KMS-11 (cell line): ENCODE results near the gene CNST.

Source experiments
- H2AFZ ChIP-seq: fragments of 200-600 bp; sonication (generic); 2 replicates; pipeline ENCODE4 v1.6.1; 2016; ENCODE audit warnings: antibody characterized with exemption, mixed run types, low read depth
- H3K27ac ChIP-seq: fragments of 200-600 bp; sonication (generic); 2 replicates; pipeline ENCODE4 v1.6.1; 2016; ENCODE audit warnings: mild to moderate bottlenecking, mixed run types
- H3K27me3 ChIP-seq: fragments of 200-600 bp; sonication (generic); 2 replicates; pipeline ENCODE4 v1.6.1; 2017; ENCODE audit warnings: mild to moderate bottlenecking, low read depth, mixed run types, moderate library complexity; ENCODE audit not compliant: insufficient read depth
- H3K36me3 ChIP-seq: fragments of 200-600 bp; sonication (generic); 2 replicates; pipeline ENCODE4 v1.6.1; 2017; ENCODE audit warnings: mild to moderate bottlenecking, mixed run types; ENCODE audit not compliant: insufficient read depth
- H3K4me1 ChIP-seq: fragments of 200-600 bp; sonication (generic); 2 replicates; pipeline ENCODE4 v1.6.1; 2016; ENCODE audit warnings: mild to moderate bottlenecking, low read depth, mixed run types; ENCODE audit not compliant: poor library complexity, severe bottlenecking
- H3K4me2 ChIP-seq: fragments of 200-600 bp; sonication (generic); 2 replicates; pipeline ENCODE4 v1.7.0; 2016; ENCODE audit warnings: mild to moderate bottlenecking, mixed run types
- H3K4me3 ChIP-seq: fragments of 200-600 bp; sonication (generic); IDR thresholded peaks from 2 replicates; pipeline ENCODE4 v1.6.1; 2017; ENCODE audit warnings: low read depth, low read length, mixed read lengths; ENCODE audit not compliant: insufficient read depth
- H3K79me2 ChIP-seq: fragments of 200-600 bp; sonication (generic); 2 replicates; pipeline ENCODE4 v1.6.1; 2016; ENCODE audit warnings: low read depth, mixed run types; ENCODE audit not compliant: insufficient read depth
- H3K9ac ChIP-seq: fragments of 200-600 bp; sonication (generic); 2 replicates; pipeline ENCODE4 v1.6.1; 2016; ENCODE audit warnings: mild to moderate bottlenecking, mixed run types
- H4K20me1 ChIP-seq: fragments of 200-600 bp; sonication (generic); 2 replicates; pipeline ENCODE4 v1.6.1; 2016; ENCODE audit warnings: mild to moderate bottlenecking, mixed run types; ENCODE audit not compliant: insufficient read depth
- CTCF ChIP-seq: fragments of 200-600 bp; sonication (generic); conservative IDR thresholded peaks from 2 replicates; pipeline ENCODE4 v1.6.1; 2017; ENCODE audit warnings: low read depth, mild to moderate bottlenecking, antibody characterized with exemption, low read length, moderate library complexity, mixed read lengths

Gene CNST

GRCh38 chr1:246526380-246526779 is 39.9 kb upstream of the CNST start:
- H3K36me3 ChIP-seq = no peaks in the 10 kb centered on the region
- no peak overlapping the region for H2AFZ ChIP-seq
- H3K27me3 ChIP-seq = no peaks in the 10 kb centered on the region
- H3K79me2 ChIP-seq = no peaks in the 10 kb centered on the region
- H3K27ac ChIP-seq = no peak overlapping the region
- H4K20me1 ChIP-seq = no peaks in the 10 kb centered on the region
- no peak for TF ChIP-seq CTCF
- no peaks in the 10 kb centered on the region for H3K4me1 ChIP-seq
- no peak overlapping the region for H3K9ac ChIP-seq
- H3K4me2 ChIP-seq = no peak overlapping the region
- no peak overlapping the region for H3K4me3 ChIP-seq

DNA sequence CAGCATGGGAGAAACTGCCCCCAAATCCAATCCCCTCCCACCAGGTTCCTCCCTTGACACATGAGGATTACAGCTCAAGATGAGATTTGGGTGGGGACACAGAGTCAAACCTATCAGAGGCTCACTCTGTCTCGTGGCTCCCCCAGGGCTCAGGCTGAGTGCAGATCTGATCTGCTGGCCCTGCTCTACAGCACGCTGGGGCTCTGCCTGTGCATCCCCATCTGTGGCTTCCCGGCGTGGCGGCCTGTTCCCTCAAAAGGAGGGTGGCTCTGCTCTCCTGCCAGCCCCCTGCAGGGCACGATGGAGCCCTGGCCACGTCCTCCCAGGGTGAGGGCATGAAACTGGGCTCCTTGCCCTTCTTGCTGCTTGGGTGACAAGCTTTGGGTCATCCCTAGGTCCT is 39.3 kb upstream of the CNST start:
- no peak overlapping the region for H2AFZ ChIP-seq
- TF ChIP-seq CTCF = no peak
- H3K4me3 ChIP-seq = no peak overlapping the region
- H4K20me1 ChIP-seq = no peaks in the 10 kb centered on the region
- no peak overlapping the region for H3K27ac ChIP-seq
- H3K4me2 ChIP-seq = no peak overlapping the region
- no peak overlapping the region for H3K9ac ChIP-seq
- no peaks in the 10 kb centered on the region for H3K79me2 ChIP-seq
- H3K4me1 ChIP-seq = no peaks in the 10 kb centered on the region
- H3K36me3 ChIP-seq = no peaks in the 10 kb centered on the region
- no peaks in the 10 kb centered on the region for H3K27me3 ChIP-seq

- H3K27me3 ChIP-seq = no peaks in the 10 kb centered on the region
- no peak overlapping the region for H3K4me2 ChIP-seq
- no peak overlapping the region for H3K4me3 ChIP-seq
- H3K4me1 ChIP-seq = no peaks in the 10 kb centered on the region
- no peak overlapping the region for H3K9ac ChIP-seq
- no peaks in the 10 kb centered on the region for H4K20me1 ChIP-seq
- no peak overlapping the region for H3K27ac ChIP-seq
- H3K79me2 ChIP-seq = no peaks in the 10 kb centered on the region
- H3K36me3 ChIP-seq = no peaks in the 10 kb centered on the region
- TF ChIP-seq CTCF = no peak
- H2AFZ ChIP-seq = no peak overlapping the region
Observed at GRCh38 chr1:246527402-246528088, 38.7 kb upstream of the CNST start.

DNA sequence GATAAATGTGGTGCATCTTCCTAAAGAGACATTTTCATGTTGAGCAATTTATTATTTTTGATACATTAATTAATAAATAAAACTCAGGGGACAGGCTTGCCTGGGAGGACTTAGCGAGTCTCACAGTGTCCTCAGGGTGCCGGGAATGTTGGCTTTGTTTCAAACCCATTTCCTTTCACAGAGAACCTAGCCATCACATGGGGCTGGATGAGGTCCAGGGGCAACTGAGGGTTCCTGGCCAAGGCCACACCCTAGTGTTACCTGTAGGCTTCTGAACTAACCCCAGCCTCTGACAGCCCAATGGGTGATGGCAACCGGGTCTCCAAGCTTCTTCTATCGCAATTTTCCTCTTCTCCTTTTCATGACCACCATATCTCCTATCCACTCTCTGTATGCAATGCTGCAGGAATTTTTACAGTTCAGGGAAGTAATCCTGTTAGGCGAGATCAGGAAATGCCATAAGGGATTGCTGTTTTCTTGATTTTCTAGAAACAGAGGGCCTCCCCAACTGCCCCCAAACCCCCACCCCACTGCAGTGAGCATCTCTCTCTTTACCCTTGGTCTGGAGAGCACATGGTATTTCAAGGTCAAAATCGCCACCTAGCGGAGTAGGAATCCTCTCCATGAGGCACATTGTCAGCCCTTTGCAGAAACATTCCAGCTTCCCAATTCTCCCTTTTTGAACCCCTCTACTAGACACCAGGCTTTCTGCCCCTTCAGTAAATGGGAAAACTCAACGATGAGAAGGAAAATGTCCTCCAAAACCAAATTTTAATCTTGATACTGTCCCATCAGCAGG is 37.1 kb upstream of the CNST start:
- Histone ChIP-seq H3K4me2 (no peak overlapping the region), H3K27me3 (no peaks in the 10 kb centered on the region), H4K20me1 (no peaks in the 10 kb centered on the region), H2AFZ (no peak overlapping the region), H3K9ac (no peak overlapping the region), H3K79me2 (no peaks in the 10 kb centered on the region), H3K36me3 (no peaks in the 10 kb centered on the region), H3K4me3 (no peak overlapping the region), H3K27ac (no peak overlapping the region), H3K4me1 (no peaks in the 10 kb centered on the region)
- no peak for TF ChIP-seq CTCF
